Caco-2 (cell line): Measurements from ENCODE around the gene PDIK1L. TPM values are rescaled to one million over a fixed set of nuclear protein-coding genes. Genes with fewer than 3 reads are reported as not detected.

Experiments used
- BruUV-seq: library from RNA; stranded (reverse); fragments of 400-500 nt; replicated peaks from 2 replicates; lab custom pipeline; 2021; lab: Mats Ljungman, UMichigan
- CTCF ChIA-PET: fragments of 300-600 bp; sonication (Branson Sonifier 250); formaldehyde crosslinking; loops from one replicate; lab custom pipeline; 2022; ENCODE audit warnings: antibody characterized with exemption; lab: Charles Lee
- POLR2A ChIA-PET: fragments of 300-600 bp; sonication (Branson Sonifier 250); formaldehyde crosslinking; loops from one replicate; lab custom pipeline; 2022; ENCODE audit warnings: antibody characterized with exemption; lab: Charles Lee
- DNase-seq, 2 experiments: peaks; one replicate each; pipeline versions ENCODE4 v3.0.0 to v3.0.0-alpha.2; 2020 to 2022
- H3K27me3 ChIP-seq: replicated peaks from 2 replicates; pipeline ENCODE4 v1.6.0; 2011; ENCODE audit warnings: low read length; ENCODE audit not compliant: control insufficient read depth, insufficient read depth
- H3K36me3 ChIP-seq: 2 replicates; pipeline ENCODE4 v1.5.1; 2011; ENCODE audit warnings: low read length; ENCODE audit not compliant: control insufficient read depth, insufficient read depth
- H3K4me1 ChIP-seq: fragments of 250-450 bp; sonication (Bioruptor Pico); 2 replicates; pipeline ENCODE4 v1.5.1; 2020; ENCODE audit warnings: mild to moderate bottlenecking
- H3K4me3 ChIP-seq: 2 replicates; pipeline ENCODE4 v1.5.1; 2011; ENCODE audit warnings: low read depth, mild to moderate bottlenecking, control low read depth, low read length
- H3K9me3 ChIP-seq: fragments of 250-450 bp; sonication (Bioruptor Pico); 2 replicates; pipeline ENCODE4 v1.5.1; 2020; ENCODE audit warnings: mild to moderate bottlenecking, moderate library complexity
- H3K27ac Mint-ChIP-seq: one replicate; pipeline ENCODE4 v1.8.0; 2022; ENCODE audit warnings: mixed read lengths; ENCODE audit not compliant: unreplicated experiment
- H3K27me3 Mint-ChIP-seq: one replicate; pipeline ENCODE4 v1.8.0; 2022; ENCODE audit warnings: mixed read lengths; ENCODE audit not compliant: insufficient read depth, unreplicated experiment
- H3K36me3 Mint-ChIP-seq: one replicate; pipeline ENCODE4 v1.8.0; 2022; ENCODE audit warnings: mild to moderate bottlenecking, mixed read lengths; ENCODE audit not compliant: insufficient read depth, unreplicated experiment
- H3K4me1 Mint-ChIP-seq: one replicate; pipeline ENCODE4 v1.8.0; 2022; ENCODE audit warnings: low read depth, mixed read lengths; ENCODE audit not compliant: unreplicated experiment
- H3K4me3 Mint-ChIP-seq: one replicate; pipeline ENCODE4 v1.8.0; 2022; ENCODE audit warnings: mild to moderate bottlenecking, moderate library complexity, mixed read lengths; ENCODE audit not compliant: unreplicated experiment
- H3K9me3 Mint-ChIP-seq: one replicate; pipeline ENCODE4 v1.8.0; 2022; ENCODE audit warnings: mixed read lengths; ENCODE audit not compliant: unreplicated experiment
- intact Hi-C: fragments of 100-400 bp; cut with micrococcal nuclease; formaldehyde crosslinking; loops from one replicate; pipeline ENCODE4 v1.10.0; 2022; ENCODE audit not compliant: unreplicated experiment
- total RNA-seq: library from RNA; stranded (reverse); gene quantifications from 2 replicates; pipeline ENCODE4 v1.2.3, GENCODE V29; 2022
- TF ChIP-seq, protein P1 (sequence below), 2 experiments: fragments of 200-600 bp in 1 of 2; IDR thresholded peaks; 1 replicate in 1 of 2; 2 replicates in 1 of 2; pipeline versions ENCODE4 v1.5.1 to v1.8.0; 2011 to 2022; ENCODE audit warnings: antibody characterized with exemption in 1 of 2, control low read depth in 1 of 2, inconsistent platforms in 1 of 2, low read depth in 1 of 2, low read length in 1 of 2, mild to moderate bottlenecking in 1 of 2, moderate library complexity in 1 of 2; ENCODE audit not compliant: insufficient read depth in 1 of 2, severe bottlenecking in 1 of 2, unreplicated experiment in 1 of 2

PDIK1L gene
- total RNA-seq, 1 experiment from 2014 or later: 5.5 TPM

DNA sequence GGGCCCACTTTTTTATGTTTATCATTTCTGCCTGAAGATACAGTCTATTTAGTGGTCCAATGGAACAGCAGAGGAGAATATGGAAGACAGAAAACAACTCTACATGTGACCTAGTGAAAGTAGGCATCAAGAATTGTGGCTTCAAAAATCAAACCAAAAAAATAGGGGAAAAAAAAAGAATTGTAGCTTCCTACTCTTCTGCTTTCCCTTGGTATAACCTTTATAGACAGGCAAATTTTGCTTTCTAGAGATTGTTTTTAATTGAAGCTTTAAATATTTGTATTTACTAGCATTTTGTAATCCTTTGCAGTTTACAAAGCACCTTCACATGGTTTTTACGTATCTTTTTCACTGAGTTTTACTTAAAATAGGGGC, 14.3 kb downstream of the PDIK1L start:
- no peaks in the 10 kb centered on the region for H3K36me3 ChIP-seq
- ChIA-PET POLR2A (no interaction called here), CTCF (no interaction called here)
- H3K9me3 ChIP-seq: no peaks in the 10 kb centered on the region
- TF ChIP-seq, protein P1, sequence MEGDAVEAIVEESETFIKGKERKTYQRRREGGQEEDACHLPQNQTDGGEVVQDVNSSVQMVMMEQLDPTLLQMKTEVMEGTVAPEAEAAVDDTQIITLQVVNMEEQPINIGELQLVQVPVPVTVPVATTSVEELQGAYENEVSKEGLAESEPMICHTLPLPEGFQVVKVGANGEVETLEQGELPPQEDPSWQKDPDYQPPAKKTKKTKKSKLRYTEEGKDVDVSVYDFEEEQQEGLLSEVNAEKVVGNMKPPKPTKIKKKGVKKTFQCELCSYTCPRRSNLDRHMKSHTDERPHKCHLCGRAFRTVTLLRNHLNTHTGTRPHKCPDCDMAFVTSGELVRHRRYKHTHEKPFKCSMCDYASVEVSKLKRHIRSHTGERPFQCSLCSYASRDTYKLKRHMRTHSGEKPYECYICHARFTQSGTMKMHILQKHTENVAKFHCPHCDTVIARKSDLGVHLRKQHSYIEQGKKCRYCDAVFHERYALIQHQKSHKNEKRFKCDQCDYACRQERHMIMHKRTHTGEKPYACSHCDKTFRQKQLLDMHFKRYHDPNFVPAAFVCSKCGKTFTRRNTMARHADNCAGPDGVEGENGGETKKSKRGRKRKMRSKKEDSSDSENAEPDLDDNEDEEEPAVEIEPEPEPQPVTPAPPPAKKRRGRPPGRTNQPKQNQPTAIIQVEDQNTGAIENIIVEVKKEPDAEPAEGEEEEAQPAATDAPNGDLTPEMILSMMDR (IDR thresholded peaks at IDR 0.05; ENCODE audit: insufficient read depth in 1 of 2, low read depth in 1 of 2, low read length in 1 of 2, severe bottlenecking in 1 of 2, unreplicated experiment in 1 of 2): no peak
- intact Hi-C loops: no loop called here
- H3K27me3 ChIP-seq: no peaks in the 10 kb centered on the region
- no peaks in the 10 kb centered on the region for H3K36me3 Mint-ChIP-seq
- H3K4me3 ChIP-seq: no peak overlapping the region
- no peak overlapping the region for H3K4me3 Mint-ChIP-seq
- no peaks in the 10 kb centered on the region for H3K9me3 Mint-ChIP-seq
- peaks cover 9% of the 10 kb centered on the region; the same call in 1 of the 2 replicates for H3K4me1 ChIP-seq
- no peak for DNase-seq
- no peaks in the 10 kb centered on the region for H3K27me3 Mint-ChIP-seq
- BruUV-seq: no TSS peak
- H3K4me1 Mint-ChIP-seq: no peaks in the 10 kb centered on the region
- no peak overlapping the region for H3K27ac Mint-ChIP-seq

GRCh38 chr1:26126321-26127084, 14.9 kb downstream of the PDIK1L start:
- H3K4me1 Mint-ChIP-seq: no peaks in the 10 kb centered on the region
- CTCF ChIA-PET: interaction anchor here (1.0 kb wide), 1 partner anchor 43 kb away, joined by 3 read pairs; the partner anchor contains the start of gene ZNF593
- intact Hi-C loops: no loop called here
- no peaks in the 10 kb centered on the region for H3K9me3 ChIP-seq
- peaks cover 9% of the 10 kb centered on the region; the same call in 1 of the 2 replicates for H3K4me1 ChIP-seq
- H3K27me3 Mint-ChIP-seq: no peaks in the 10 kb centered on the region
- no peaks in the 10 kb centered on the region for H3K27me3 ChIP-seq
- no peaks in the 10 kb centered on the region for H3K36me3 Mint-ChIP-seq
- POLR2A ChIA-PET: interaction anchor here (0.6 kb wide), 1 partner anchor 16 kb away, joined by 5 read pairs; no protein-coding TSS in a partner anchor
- H3K27ac Mint-ChIP-seq: no peak overlapping the region
- no peak for DNase-seq
- no peaks in the 10 kb centered on the region for H3K36me3 ChIP-seq
- BruUV-seq: no TSS peak
- TF ChIP-seq, protein P1 (IDR thresholded peaks at IDR 0.05; ENCODE audit: insufficient read depth in 1 of 2, low read depth in 1 of 2, low read length in 1 of 2, severe bottlenecking in 1 of 2, unreplicated experiment in 1 of 2): no peak
- no peaks in the 10 kb centered on the region for H3K9me3 Mint-ChIP-seq
- H3K4me3 ChIP-seq: no peak overlapping the region
- no peak overlapping the region for H3K4me3 Mint-ChIP-seq

GRCh38 chr1:26127235-26128163, 15.9 kb downstream of the PDIK1L start:
- intact Hi-C loops: no loop called here
- no peak overlapping the region for H3K4me3 ChIP-seq
- no peak overlapping the region for H3K27ac Mint-ChIP-seq

More at GRCh38 chr1:26127235-26128163, 15.9 kb downstream of the PDIK1L start:
- BruUV-seq: no TSS peak
- H3K36me3 Mint-ChIP-seq: no peaks in the 10 kb centered on the region
- H3K27me3 Mint-ChIP-seq: no peaks in the 10 kb centered on the region
- POLR2A ChIA-PET: interaction anchor here (0.6 kb wide), 1 partner anchor 16 kb away, joined by 5 read pairs; no protein-coding TSS in a partner anchor
- no peaks in the 10 kb centered on the region for H3K27me3 ChIP-seq
- H3K4me1 ChIP-seq: peaks cover 9% of the 10 kb centered on the region; the same call in 1 of the 2 replicates
- CTCF ChIA-PET: interaction anchor here (1.0 kb wide), 1 partner anchor 42 kb away, joined by 3 read pairs; the partner anchor contains the start of gene ZNF593
- no peak overlapping the region for H3K4me3 Mint-ChIP-seq
- no peaks in the 10 kb centered on the region for H3K9me3 ChIP-seq
- H3K9me3 Mint-ChIP-seq: no peaks in the 10 kb centered on the region
- no peak for DNase-seq
- TF ChIP-seq, protein P1 (IDR thresholded peaks at IDR 0.05; ENCODE audit: insufficient read depth in 1 of 2, low read depth in 1 of 2, low read length in 1 of 2, severe bottlenecking in 1 of 2, unreplicated experiment in 1 of 2): no peak
- H3K36me3 ChIP-seq: no peaks in the 10 kb centered on the region
- H3K4me1 Mint-ChIP-seq: no peaks in the 10 kb centered on the region
